HG02571 (cell line): ENCODE results near the gene UQCRH.
"Not testable (repeated sequence)": the region's sequence is repeated elsewhere in the genome, so short reads cannot be mapped to it uniquely, and the experiment has no call there.

ENCODE experiments used
- ATAC-seq: cut with Tn5 transposase; IDR thresholded peaks from one replicate; pipeline ENCODE4 v1.9.1; 2021; ENCODE audit warnings: mild to moderate bottlenecking, moderate library complexity; ENCODE audit not compliant: unreplicated experiment

UQCRH gene

DNA sequence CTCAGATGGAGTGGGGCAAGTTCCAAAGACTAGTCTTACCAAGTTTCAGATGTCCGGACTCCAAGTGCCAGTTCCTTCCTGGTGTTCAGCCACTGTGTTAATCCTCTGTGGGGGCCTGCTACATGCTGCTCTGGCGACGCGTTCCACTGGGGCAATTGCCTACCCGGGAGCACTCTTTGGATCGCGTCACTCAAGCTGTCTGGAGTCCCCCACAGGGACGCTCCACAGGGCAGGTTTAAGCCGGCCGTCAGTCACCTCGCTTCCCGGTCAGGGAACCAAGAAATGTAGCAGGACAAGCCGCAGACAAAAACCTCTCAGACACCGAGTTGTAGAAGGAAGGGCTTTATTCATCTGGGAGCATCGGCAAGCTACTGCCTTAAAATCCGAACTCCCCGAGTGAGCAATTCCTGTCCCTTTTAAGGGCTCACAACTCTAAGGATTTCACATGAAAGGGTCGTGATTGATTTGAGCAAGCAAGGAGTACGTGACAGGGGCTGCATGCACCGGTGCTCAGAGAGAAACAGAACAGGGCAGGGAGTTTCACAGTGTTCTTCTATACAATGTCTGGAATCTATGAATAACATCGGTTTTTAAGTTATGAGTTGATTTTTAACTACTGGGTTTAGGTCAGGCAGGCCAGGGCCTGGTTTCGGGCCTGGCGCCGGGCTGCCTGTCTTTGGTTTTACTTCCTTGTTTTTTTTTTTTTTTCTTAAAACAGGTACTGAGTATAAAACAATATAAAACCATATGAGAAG, 28.5 kb downstream of the UQCRH start:
- ATAC-seq, result not testable (repeated sequence)

DNA sequence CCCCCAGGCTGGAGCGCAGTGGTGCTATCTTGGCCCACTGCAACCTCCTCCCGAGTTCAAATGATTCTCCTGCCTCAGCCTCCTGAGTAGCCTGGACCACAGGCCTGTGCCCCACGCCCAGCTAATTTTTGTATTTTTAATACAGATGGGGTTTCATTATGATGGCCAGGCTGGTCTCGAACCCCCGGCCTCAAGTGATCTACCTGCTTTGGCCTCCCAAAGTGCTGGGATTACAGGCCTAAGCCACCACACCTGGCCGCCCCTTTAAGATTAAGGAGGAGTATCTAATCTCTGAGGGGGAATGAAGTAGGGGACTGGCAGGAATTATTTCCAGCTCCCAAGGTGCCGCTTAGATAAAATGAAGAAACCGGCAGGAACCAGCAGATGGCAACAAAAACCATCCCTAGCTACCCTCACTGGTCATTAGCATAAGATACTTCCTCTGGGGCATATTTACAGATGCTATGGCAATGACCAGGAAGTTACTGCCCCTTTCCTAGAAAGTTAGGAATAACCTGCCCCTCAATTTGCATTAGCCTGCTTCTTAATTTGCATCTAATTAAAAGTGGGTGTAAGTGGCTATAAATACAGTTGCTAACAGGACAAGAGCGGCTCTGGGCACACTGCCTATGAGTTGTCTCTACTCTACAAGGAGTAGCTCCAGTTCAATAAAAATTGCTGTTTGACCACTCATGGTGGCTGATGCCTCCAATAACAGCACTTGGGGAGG, 30.0 kb downstream of the UQCRH start:
- ATAC-seq, result no peak

DNA sequence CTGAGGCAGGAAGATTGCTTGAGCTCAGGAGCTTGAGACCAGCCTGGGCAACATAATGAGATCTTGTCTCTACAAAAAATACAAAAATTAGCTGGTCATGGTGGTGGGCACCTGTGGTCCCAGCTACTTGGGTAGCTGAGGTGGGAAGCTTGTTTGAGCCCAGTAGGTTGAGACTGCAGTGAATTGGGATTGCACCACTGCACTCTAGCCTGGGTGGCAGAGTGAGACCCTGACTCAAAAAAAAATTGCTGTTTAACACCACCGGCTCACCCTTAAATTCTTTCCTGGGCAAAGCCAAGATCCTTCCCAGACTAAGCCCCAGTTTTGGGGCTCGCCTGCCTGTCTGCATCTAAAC, 30.5 kb downstream of the UQCRH start:
- no peak for ATAC-seq

DNA sequence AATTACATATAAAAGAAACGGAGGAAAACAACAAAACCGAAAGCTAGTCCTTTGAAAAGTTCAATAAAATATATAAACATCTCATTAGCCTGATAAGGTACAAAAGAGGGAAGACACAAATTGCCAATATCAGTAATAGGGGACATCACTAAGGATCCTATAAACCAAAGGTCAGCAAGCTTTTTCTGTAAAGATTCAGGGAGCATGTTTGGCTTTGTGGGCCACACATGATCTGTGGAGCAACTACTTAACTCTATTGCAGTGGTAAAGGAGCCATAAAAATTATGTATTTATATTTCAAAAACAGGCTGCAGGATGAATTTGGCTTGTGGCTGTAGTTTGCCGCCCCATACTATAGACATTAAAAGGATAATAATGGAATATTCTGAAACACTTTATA, 31.6 kb downstream of the UQCRH start:
- ATAC-seq, result no peak

DNA sequence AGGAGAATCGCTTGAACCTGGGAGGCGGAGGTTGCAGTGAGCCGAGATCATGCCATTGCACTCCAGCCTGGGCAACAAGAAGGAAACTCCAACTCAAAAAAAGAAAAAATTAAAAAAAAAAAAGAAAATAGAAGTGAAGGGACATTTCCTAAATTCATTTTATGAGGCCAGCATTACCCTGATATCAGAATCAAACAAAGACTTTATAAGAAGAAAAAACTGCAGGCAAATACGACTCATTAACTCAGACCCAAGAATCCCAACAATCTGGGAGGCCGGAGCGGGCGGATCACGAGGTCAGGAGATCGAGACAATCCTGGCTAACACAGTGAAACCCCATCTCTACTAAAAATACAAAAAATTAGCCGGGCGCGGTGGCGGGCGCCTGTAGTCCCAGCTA, 33.9 kb downstream of the UQCRH start:
- not testable (repeated sequence) for ATAC-seq

DNA sequence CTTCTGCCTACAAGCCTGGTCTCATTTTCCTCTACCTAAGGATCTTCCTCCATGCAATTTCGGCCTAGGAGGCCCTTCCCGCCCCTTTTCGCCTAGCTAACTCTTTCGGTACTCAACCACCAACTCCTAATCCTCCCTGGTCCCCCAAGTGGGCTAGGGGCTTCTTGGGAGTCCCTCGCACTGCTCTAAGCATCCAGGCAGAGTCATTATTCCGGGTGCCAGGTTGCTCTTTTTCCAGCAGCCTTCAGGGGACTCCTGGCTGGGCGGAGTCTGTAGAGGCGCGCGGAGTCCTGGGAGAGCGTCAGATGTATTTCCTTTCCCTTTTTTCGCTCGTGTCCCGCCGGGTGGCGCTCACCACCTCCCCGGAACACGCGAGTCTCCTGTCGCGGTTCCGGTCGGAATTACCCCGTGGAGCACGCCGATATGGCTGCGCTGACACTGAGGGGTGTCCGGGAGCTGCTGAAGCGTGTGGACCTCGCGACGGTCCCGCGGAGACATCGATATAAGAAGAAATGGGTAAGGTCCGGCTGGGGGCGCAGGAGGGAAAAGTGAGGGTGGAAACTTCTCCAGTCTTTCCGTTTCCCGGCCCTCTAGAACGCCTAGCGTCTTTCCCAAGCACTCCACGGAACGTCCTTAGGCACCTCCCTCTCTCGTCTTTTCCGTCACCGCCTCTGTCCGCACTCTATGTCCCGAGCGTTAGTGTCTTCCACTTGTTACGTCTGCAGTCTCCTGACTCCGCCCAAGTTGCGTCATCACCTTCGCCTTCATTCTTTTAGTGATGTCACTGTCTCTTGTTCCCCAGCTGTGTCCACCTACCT, 37.1 kb downstream of the UQCRH start, which contains the start of gene NSUN4:
TSS of gene NSUN4 (plus strand) at position 404 of the 818 bp plus-strand sequence. CDS start at position 424, 20 bp downstream.
- peak; percentile 78 for ATAC-seq

DNA sequence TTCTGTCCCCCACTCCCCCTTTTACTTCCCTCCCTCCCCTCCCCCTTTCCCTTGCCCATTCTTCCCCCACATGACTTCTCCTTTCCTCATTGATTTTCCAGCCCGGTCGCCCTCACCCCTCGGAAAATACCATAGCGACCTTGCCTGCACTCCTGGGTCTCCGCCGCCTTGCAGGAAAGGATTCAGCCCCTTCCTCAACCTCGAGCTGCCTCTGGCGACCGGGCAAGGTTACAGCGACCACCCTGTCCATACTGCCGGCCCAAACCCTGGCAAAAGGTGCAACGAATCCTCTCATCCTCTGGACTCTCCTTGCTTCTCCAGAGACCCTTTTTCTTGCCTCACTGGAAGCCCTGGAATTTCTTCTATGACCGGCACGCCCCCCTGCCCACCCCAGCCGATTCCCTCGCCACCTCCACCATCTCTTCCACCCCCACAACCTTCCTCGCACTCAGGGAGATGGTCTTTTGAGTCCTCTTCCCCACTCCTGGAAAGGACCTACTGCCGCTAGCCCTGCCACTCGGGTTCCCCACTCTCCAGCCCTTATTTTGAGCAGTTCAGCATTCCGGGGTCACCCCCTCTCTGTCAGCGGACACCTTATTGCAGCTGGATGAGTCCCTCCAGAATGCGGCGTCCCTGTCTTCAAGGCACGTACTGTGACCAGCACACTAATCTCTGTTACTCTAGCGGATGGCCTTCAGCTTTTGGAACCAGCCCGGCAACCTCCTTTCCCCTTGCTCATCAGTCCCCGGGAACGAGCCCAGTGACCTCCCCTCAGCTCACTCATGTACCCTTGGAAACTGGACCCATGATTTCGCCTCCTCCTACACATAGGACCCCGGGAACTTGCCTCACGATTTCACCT, 38.0 kb downstream of the UQCRH start:
- no peak for ATAC-seq

DNA sequence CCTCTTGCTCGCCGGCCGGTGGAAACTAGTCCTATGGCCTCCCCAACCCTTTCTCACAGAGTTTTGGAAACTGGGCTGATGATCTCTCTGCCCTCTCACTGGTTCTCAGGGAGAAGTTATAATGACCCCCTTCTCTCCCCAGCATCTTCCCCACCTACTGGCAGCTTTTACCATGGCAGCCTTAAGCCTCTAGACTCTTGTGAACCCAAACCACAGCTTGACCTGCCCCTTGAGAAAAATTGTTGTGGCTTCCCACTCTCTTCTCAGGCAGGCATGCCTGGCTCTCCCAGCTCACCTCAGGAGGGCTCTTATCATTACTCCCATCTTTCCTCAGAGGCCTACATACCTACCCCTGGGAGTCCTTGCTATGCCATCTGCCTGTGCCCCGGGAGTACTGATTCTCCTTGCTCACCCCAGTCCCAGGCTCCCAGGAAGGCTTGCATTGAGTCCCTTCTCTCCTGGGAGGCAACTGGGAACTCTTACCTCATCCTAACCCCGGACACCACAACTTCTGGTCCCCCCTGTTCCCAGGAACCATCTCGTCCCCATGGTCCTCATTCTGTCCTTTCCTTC, 38.7 kb downstream of the UQCRH start:
- ATAC-seq, result no peak

DNA sequence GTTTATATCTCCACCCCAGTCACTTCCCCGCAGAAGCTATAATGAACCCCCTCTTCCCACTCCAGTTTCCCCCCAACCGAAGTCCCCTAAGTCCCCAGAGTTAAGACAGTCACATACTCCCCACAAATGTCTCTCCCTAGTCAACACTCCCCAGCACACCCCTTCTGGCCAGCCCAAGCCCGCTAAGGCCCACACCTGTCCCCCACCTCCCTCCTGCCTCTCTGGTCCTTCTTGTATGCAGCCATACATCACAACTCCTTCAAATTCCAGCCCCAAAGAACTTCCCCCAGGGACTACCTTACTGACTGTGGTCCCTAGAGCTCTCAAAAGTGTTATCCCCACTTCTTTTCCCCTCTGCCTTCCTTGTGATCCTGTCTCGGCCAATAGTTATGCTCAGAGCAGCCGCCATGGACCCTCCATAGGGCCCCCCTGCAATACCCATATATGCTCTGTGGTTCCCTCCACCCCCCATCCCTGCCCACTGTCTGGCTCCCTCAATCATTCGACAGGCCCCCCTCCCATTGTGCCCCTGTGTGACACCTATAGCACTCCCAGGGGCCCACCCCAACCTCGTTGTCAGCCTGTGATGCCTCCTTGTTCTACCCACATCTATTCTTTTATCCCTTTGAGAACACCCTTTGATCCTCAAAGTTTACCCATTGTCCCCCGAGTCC, 39.3 kb downstream of the UQCRH start:
- no peak for ATAC-seq

DNA sequence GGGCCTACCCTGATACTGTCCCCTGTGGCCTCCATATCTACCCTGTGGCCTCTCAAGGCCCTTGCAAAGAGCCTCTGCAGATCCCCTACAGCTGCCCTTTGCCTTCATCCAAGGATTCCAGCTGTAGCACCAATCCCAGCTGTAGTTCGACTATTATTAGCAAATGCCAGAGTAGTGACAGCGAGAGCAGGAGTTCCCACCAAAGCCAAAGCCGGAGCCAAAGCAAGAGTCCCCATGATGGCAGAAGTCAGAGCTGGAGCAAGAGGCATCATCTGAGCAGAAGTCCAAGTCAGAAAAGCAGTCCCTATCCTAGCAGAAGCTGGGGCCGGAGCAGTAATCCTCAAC, 39.8 kb downstream of the UQCRH start:
- ATAC-seq, result no peak

DNA sequence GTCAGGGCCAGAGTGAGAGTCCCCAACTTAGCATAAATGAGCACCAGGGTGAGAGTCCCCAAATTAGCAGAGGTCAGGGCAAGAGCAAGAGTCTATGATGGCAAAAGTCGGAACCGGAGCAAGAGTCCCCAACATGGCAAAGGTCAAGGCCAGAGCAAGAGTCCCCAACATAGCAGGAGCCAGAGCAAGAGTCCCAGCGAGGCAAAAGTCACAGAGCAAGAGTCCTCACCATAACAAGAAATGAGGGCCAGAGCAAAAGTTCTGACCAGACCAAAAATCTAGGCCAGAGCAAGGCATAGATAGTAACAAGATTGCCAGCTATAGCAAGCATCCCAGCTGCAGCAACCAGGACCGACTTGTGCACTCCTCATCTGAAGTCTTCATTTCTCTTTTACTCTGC, 40.2 kb downstream of the UQCRH start:
- ATAC-seq, result no peak

DNA sequence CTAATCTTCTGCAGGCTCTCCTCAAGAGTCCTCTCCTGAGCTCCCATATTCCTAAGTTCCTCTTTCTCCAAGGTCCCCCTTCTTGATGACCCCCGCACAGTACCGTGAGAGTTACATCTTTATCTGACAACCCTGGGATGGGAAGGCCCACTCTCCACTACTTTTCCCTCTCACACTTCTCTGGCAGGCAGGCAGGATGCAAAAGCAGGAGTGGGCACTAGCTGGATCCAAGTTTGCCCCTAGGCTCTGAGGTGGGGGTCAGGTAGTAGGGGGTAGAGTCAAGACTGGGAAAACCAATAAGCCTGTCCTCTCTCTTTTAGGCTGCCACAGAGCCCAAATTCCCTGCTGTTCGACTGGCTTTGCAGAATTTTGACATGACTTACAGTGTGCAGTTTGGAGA, 41.0 kb downstream of the UQCRH start:
- no peak for ATAC-seq

DNA sequence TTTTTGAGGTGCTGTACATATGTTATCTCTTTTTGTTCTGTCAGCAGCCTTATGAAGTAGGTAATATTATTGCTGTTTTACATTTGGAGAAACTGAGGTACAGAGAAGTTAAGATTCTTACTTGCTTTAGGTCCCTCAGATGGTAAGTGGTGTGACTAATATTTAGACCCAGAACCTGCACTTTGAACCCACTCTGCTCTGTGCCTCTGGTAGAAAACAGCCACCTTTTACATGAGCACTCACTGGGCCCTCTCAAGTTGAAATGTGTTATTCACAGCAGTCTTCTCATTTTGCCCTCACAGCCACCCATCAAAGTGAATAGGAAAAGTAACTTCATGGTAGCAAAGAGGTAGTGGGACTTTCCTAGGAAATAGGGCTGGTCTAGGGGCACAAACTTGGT, 41.8 kb downstream of the UQCRH start:
- no peak for ATAC-seq

DNA sequence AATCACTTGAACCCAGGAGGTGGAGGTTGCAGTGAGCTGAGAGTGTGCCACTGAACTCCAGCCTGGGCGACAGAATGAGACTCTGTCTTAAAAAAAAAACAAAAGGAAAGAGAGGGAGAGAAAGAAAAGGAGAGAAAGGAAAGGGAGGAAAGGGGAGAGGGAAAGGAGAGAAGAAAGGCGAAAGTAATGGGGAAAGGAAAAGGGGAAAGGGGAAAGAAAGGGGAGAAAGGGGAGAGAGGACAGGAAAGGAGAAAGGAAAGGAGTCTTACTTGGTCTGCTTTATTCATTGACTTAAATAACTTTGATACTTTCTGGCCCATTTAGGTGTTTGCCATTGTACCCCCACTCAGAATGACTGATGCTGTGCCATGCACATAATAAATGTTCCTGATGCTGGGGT, 48.9 kb downstream of the UQCRH start:
- ATAC-seq, result no peak

DNA sequence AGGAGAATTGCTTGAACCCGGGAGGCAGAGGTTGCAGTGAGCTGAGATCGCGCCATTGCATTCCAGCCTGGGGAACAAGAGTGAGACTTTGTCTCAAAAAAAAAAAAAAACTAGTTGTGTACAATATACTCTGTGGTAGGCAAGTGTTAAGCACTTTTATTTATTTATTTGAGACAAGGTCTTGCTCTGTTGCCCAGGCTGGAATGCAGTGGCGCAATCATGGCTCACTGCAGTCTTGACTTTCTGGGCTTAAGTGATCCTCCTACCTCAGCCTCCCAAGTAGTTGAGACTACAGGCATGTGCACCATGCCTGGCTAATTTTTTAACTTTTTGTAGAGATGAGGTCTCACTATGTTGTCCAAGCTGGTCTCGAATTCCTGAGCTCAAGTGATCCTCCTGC, 52.4 kb downstream of the UQCRH start:
- not testable (repeated sequence) for ATAC-seq

DNA sequence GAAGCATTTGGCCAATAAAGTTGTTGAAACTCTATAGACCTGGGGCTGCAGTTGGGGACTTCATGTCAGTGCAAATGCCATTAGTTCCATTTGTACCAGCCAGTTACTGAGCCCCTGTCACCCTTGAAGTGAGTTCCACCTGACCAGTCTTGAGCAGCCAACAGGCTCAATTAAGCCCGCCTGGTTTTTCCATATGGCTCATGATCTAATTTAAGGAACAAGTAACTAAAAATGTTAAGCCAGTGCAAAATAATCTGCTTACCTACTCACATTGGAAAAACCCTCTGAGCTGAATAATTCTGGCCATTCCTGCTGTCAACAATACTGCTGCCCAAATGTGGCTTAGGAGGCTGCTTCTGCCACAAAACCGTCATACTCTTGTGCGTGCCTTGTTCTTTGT, 58.7 kb downstream of the UQCRH start:
- no peak for ATAC-seq

DNA sequence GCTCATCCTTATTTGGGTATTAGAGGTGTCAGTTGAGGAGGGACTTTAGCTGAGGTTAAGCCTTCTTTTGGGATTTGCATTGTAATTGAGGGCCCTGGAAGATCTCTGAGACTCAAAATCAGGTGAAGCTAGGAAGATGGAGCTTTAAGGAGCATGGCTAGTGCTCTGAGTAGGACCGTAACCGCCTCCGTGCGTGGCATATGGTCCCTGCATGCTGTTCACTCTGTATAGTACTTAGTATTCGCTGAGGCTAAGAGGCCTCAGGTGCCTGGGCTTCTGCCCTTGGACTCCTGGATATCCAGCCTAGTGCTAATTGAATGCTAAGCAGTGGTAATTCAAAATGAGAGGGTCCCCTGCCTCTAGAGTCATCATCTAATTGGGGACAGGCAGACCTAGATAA, 59.6 kb downstream of the UQCRH start:
- no peak for ATAC-seq

DNA sequence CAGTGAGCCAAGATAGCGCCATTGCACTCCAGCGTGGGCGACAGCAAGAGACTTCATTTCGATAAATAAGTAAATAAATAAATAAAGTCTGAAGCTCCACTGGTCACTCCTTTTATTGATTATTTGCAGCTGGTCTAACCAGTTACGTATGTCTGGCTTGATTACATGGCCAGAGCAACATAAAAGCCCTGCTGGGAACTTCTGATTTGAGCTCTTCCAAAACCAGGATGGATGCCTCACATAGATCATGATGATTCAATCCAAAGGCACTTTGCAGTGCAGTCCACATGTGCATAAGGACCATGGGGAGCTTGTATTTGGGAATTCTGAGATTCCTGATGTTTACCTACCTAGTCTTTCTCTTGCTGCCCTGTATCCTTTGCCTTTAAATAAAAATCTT, 61.1 kb downstream of the UQCRH start:
- no peak for ATAC-seq

DNA sequence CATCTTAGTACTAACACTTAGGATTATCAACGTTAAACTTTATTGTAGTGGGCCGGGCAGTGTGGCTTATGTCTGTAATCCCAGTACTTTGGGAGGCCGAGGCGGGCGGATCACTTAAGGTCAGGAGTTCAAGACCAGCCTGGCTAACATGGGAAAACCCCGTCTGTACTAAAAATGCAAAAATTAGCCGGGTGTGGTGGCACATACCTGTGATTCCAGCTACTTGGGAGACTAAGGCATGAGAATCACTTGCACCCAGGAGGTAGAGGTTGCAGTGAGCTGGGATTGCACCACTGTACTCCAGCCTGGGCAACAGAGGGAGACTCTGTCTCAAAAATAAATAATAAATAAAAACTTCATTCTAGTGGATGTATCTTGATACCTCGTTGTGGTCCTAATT, 62.3 kb downstream of the UQCRH start:
- ATAC-seq, result not testable (repeated sequence)
